Ovary (tissue), 9 donors: ENCODE measurements around the gene MMS19. TPM values are rescaled to one million over a fixed set of nuclear protein-coding genes. Genes with fewer than 3 reads are reported as not detected.

Experiments used
- DNase-seq, 5 donors: peaks; one replicate each; pipeline ENCODE4 v3.0.0-alpha.2; 2019 to 2020
- H3K27ac ChIP-seq, 2 donors: fragments of 200-600 bp; one replicate each; pipeline versions ENCODE4 v1.5.1 to v1.8.0; 2019 to 2022
- H3K27me3 ChIP-seq: fragments of 200-600 bp; one replicate; pipeline ENCODE4 v1.8.0; 2022
- H3K36me3 ChIP-seq: fragments of 200-600 bp; sonication (generic); one replicate; pipeline ENCODE4 v1.5.1; 2019
- H3K4me1 ChIP-seq: one replicate; pipeline ENCODE4 v1.8.1; 2013; ENCODE audit warnings: mild to moderate bottlenecking, moderate library complexity; ENCODE audit not compliant: insufficient read depth
- H3K4me3 ChIP-seq: fragments of 200-600 bp; sonication (generic); one replicate; pipeline ENCODE4 v1.5.1; 2017
- H3K9me3 ChIP-seq, 2 donors: fragments of 200-600 bp in 1 of 2; sonication (generic) in 1 of 2; one replicate each; pipeline versions ENCODE4 v1.5.1 to v1.8.1; 2013 to 2019; ENCODE audit warnings: mild to moderate bottlenecking in 1 of 2, moderate library complexity in 1 of 2
- EP300 ChIP-seq: sonication (generic); formaldehyde crosslinking; IDR thresholded peaks from one replicate; pipeline ENCODE4 v1.6.1; 2017; ENCODE audit warnings: antibody characterized with exemption
- POLR2A ChIP-seq: fragments of 450-650 bp; IDR thresholded peaks from one replicate; pipeline ENCODE4 v1.6.1; 2017; ENCODE audit warnings: antibody characterized with exemption, mild to moderate bottlenecking, moderate library complexity
- WGBS, 3 donors: extraction: QIAGEN DNeasy Blood & Tissue Kit in 1 of 3; methylation state at CpG; one replicate each; pipeline versions ENCODE4 v1.1.5 to v1.1.7; 2013 to 2017; 5-methylcytosine and 5-hydroxymethylcytosine counted together
- intact Hi-C, 4 donors: fragments of 100-400 bp; cut with DNase I; formaldehyde crosslinking; loops; one replicate each; pipeline versions ENCODE4 v1.11.0 to v1.15.1; 2022 to 2023
- polyA plus RNA-seq, 2 donors: library from polyadenylated mRNA; stranded (reverse); fragments of 200-250 nt in 1 of 2; fragments of 350-450 nt in 1 of 2; fragmentation: Illumina TruSeq in 1 of 2; extraction: RNeasy Lipid Tissue Mini Kit (QIAGEN cat#74804) in 1 of 2; gene quantifications; one replicate each; pipeline ENCODE4 v1.2.3, GENCODE V29; 2013 to 2014
- total RNA-seq, 7 donors: library from RNA; depleted of rRNA in 2 of 7; stranded (reverse); fragments of >200 nt in 2 of 7; fragmentation: NEBNext Ultra II Directional in 3 of 7; extraction: Animal tissue kit (Norgen Biotek cat#: 25700) in 3 of 7; gene quantifications; one replicate each; pipeline versions ENCODE4 v1.1.0 to v1.2.4, GENCODE V29; 2016 to 2023
- TF ChIP-seq, protein P1 (sequence below), 3 donors: fragments of 450-650 bp in 2 of 3; fragments of 200-600 bp in 1 of 3; IDR thresholded peaks; one replicate each; pipeline versions ENCODE4 v1.5.1 to v1.8.0; 2016 to 2022; ENCODE audit warnings: antibody characterized with exemption in 3 of 3, mild to moderate bottlenecking in 1 of 3
- donor health status: DM: no; HTN: no; CAD: no; lungs with moderate emphysema.
- donor health status: DM: no; HTN: no; CAD: no.
- donor health status: Bipolar disorder and iron deficiency.
- donor health status: DM: yes; HTN: yes; CAD: no.
- donor health status: DM: no; HTN: no; CAD: no.
- donor health status: DM: yes; HTN: yes; CAD: no.

MMS19 gene
- total and polyA plus RNA-seq, 9 donors = 45.3 to 63.6 (median 56.4) TPM

DNA sequence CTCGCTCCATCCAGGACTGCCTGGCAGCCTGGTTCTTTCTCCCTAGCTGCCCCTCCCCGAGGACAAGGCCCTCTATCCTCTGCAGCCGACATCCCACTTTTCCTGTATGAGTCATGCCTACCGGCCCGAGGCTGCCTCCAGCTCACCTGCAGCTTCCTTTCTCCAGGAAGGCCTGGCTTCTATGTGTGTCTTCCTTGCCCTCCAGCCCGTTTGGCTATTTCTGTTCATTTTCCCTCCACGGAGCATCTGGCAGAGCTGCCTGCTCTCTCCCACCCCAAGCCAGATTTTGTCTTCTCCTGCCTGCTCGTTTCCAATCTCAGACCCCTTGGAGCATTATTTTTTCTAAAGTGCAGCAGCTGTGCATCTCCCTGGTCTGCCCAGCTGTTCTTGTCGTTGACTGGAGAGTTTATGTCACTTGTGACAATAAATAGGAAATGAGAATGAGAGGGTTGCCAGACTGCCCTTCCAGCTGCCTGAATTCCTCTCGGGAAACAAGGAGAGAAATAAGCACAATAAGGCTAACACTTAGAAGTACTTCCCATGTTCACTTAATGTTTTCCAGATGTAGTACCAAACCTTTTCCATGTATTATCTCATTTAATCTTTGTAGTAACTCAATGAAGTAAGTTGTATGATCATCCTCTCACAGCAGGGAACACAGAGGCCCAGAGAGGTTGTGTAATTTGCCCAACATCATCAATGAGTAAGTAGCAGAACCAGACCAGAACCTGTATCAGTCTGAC is 20.2 kb upstream of the MMS19 start:
- no peaks in the 10 kb centered on the region for H3K36me3 ChIP-seq
- no peak overlapping the region for H3K4me3 ChIP-seq
- H3K27me3 ChIP-seq = no peaks in the 10 kb centered on the region
- no peaks in the 10 kb centered on the region for H3K9me3 ChIP-seq
- DNase-seq = no peak
- intact Hi-C loops = no loop called here
- 15 to 19% (median 16%) methylated on average over 10 of the region's 10 CpGs for WGBS, 3 donors
- no peak overlapping the region for H3K27ac ChIP-seq
- peaks cover 6% of the 10 kb centered on the region for H3K4me1 ChIP-seq
- TF ChIP-seq EP300 (no peak), POLR2A (no peak)
- TF ChIP-seq, protein P1, sequence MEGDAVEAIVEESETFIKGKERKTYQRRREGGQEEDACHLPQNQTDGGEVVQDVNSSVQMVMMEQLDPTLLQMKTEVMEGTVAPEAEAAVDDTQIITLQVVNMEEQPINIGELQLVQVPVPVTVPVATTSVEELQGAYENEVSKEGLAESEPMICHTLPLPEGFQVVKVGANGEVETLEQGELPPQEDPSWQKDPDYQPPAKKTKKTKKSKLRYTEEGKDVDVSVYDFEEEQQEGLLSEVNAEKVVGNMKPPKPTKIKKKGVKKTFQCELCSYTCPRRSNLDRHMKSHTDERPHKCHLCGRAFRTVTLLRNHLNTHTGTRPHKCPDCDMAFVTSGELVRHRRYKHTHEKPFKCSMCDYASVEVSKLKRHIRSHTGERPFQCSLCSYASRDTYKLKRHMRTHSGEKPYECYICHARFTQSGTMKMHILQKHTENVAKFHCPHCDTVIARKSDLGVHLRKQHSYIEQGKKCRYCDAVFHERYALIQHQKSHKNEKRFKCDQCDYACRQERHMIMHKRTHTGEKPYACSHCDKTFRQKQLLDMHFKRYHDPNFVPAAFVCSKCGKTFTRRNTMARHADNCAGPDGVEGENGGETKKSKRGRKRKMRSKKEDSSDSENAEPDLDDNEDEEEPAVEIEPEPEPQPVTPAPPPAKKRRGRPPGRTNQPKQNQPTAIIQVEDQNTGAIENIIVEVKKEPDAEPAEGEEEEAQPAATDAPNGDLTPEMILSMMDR (IDR thresholded peaks at IDR 0.05) = no peak

DNA sequence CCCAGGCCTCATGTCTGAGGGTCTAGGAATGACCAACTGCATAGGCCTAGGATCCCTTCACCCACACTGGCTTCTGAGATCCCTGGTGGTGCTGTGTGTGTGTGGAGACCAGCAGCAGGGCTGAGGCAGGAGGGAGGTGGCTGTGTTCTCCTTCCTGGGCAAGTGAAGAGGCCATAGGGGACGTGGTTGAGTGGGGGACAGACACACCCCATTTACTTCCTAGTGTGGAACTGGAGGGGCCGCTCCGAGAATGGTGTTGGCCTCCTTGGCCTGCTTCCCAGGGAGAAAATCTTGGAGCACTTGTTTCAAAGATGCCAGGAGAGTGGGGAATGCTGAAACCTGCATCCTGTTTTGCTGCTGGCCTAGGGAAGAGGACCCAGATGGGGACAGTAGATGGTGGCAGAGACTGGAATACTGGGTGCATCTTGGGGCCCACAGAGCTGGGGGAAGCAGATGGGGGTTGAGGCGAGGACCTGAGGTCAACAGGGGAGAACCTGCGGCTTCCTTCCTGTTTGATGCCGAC is 19.6 kb upstream of the MMS19 start:
- H3K4me1 ChIP-seq = peaks cover 6% of the 10 kb centered on the region
- peak in 1 of 5 donors; percentile 29 for DNase-seq
- TF ChIP-seq, protein P1 (IDR thresholded peaks at IDR 0.05) = no peak
- TF ChIP-seq EP300 (no peak), POLR2A (no peak)
- no peak overlapping the region for H3K4me3 ChIP-seq
- no peak overlapping the region for H3K27ac ChIP-seq
- intact Hi-C loops = no loop called here
- H3K9me3 ChIP-seq = no peaks in the 10 kb centered on the region
- no peaks in the 10 kb centered on the region for H3K27me3 ChIP-seq
- H3K36me3 ChIP-seq = no peaks in the 10 kb centered on the region
- 63 to 72% (median 66%) methylated on average over 6 of the region's 6 CpGs for WGBS, 3 donors

DNA sequence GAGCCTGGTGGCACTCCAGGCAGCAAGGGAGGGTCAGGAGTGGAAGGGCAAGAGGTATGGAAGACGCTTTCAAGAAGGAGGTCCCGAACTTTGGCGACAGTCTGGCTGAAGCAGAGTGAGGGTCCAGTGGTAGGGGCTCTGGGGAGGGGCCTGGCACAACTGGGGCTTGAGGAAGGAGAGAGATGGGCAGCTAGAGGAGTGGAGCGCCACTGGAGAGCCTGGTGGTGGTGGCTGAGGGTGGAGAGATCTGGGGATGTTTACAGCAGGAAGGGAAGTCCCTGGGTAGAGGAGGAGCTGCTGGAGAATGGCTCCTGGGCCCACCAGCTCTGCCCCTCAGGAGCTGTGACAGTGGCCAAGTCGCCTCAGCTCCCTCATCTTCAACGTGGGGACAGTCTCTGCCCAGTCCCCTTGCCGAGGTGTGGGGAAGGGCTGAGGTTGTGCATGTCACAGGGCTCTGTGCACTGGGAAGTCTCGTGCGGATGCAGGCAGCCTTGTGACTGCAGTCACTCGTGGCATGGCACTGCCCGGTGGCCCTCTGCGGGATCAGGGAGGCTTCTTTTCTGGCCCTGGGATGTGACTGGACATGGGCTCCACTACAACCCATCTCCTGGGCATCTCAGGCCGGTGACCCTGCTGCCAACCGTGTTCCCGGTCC is 19.0 kb upstream of the MMS19 start:
- intact Hi-C loops = no loop called here
- no peaks in the 10 kb centered on the region for H3K27me3 ChIP-seq
- no peak overlapping the region for H3K27ac ChIP-seq
- 88 to 94% (median 93%) methylated on average over 15 of the region's 15 CpGs for WGBS, 3 donors
- H3K4me3 ChIP-seq = no peak overlapping the region
- TF ChIP-seq POLR2A (no peak), EP300 (no peak)
- TF ChIP-seq, protein P1 (IDR thresholded peaks at IDR 0.05) = no peak
- no peaks in the 10 kb centered on the region for H3K36me3 ChIP-seq
- peak in 1 of 5 donors; percentile 24 for DNase-seq
- peaks cover 6% of the 10 kb centered on the region for H3K4me1 ChIP-seq
- no peaks in the 10 kb centered on the region for H3K9me3 ChIP-seq

DNA sequence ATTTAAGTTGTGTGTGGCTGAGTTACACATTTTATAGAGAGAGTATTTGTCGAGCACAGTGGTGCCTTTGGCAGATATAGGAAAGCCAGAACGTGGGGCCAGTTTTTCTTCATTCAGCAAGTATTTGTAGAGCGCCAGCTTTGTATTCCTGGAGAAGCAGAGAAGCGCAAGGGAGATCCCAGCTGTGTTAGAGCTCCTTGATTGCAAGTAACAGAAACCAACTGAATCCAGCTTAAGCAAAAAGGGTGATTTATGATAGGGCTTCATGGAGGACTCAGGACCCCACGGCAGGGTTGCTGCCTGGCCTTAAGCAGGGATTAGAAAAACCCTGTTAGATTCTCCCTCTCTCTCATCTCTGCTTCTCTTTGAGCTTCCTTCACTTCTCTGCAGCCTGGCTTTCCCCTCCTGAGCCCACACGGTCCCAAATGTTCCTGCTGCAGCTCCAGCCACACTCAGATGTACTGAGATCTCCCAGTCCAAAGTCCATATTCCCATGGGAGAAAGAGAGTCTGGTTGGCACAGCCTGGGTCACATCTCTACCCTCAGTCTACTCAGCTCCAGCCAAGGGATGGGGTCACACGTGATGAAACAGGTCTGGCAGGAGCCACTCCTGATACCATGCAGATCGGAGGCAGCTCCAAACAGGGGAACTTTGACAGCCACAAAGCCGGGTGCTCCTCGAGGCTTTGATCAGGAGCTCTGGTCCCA is 17.2 kb upstream of the MMS19 start:
- Histone ChIP-seq H3K9me3 (no peaks in the 10 kb centered on the region), H3K27me3 (no peaks in the 10 kb centered on the region), H3K27ac (no peak overlapping the region), H3K36me3 (no peaks in the 10 kb centered on the region), H3K4me3 (no peak overlapping the region), H3K4me1 (peaks cover 6% of the 10 kb centered on the region)
- intact Hi-C loops = no loop called here
- no peak for DNase-seq
- no peak for TF ChIP-seq EP300
- TF ChIP-seq POLR2A = no peak
- WGBS, 3 donors = 82 to 86% (median 83%) methylated on average over 10 of the region's 10 CpGs
